CD1c-positive myeloid dendritic cell (primary cell): Measurements from ENCODE around the gene TGM1.
"Not testable (repeated sequence)": the region's sequence is repeated elsewhere in the genome, so short reads cannot be mapped to it uniquely, and the experiment has no call there.

Source experiments
- DNase-seq: peaks from one replicate; pipeline ENCODE4 v3.0.0-alpha.2; 2016; ENCODE audit errors: extremely low spot score

TGM1 gene

GRCh38 chr14:24206260-24207103, 56.5 kb downstream of the TGM1 start:
- no peak for DNase-seq

- no peak for DNase-seq
Observed at GRCh38 chr14:24204163-24205146, 58.5 kb downstream of the TGM1 start.

GRCh38 chr14:24203249-24203886, 59.6 kb downstream of the TGM1 start:
- not testable (repeated sequence) for DNase-seq

GRCh38 chr14:24202538-24202937, 60.4 kb downstream of the TGM1 start:
- not testable (repeated sequence) for DNase-seq
